Left ventricle myocardium inferior (tissue), 1 donor: ENCODE results near the gene IFI6. TPM values are rescaled to one million over a fixed set of nuclear protein-coding genes. Genes with fewer than 3 reads are reported as not detected.
"Not testable (repeated sequence)": the region's sequence is repeated elsewhere in the genome, so short reads cannot be mapped to it uniquely, and the experiment has no call there.

Experiments
- DNase-seq: peaks from one replicate; pipeline ENCODE4 v3.0.0-alpha.2; 2020
- H3K27ac ChIP-seq: fragments of 200-600 bp; replicated peaks from 2 replicates; pipeline ENCODE4 v1.8.0; 2021
- H3K27me3 ChIP-seq: fragments of 200-600 bp; 2 replicates; pipeline ENCODE4 v1.8.0; 2021; ENCODE audit warnings: low read depth
- H3K36me3 ChIP-seq: fragments of 200-600 bp; 2 replicates; pipeline ENCODE4 v1.8.0; 2021
- H3K4me1 ChIP-seq: fragments of 200-600 bp; 2 replicates; pipeline ENCODE4 v1.8.0; 2021
- H3K4me3 ChIP-seq: fragments of 200-600 bp; 2 replicates; pipeline ENCODE4 v1.8.0; 2021; ENCODE audit warnings: mild to moderate bottlenecking, moderate library complexity
- H3K9me3 ChIP-seq: fragments of 200-600 bp; replicated peaks from 2 replicates; pipeline ENCODE4 v1.8.0; 2021
- intact Hi-C: fragments of 100-400 bp; cut with micrococcal nuclease; formaldehyde crosslinking; loops from one replicate; pipeline ENCODE4 v1.11.0; 2022
- total RNA-seq: library from RNA; stranded (reverse); fragmentation: NEBNext Ultra II Directional; extraction: Animal tissue kit (Norgen Biotek cat#: 25700); gene quantifications from one replicate; pipeline ENCODE4 v1.2.1, GENCODE V29; 2021
- TF ChIP-seq, protein P1 (sequence below): fragments of 200-600 bp; IDR thresholded peaks from 2 replicates; pipeline ENCODE4 v1.8.0; 2021; ENCODE audit warnings: antibody characterized with exemption, mild to moderate bottlenecking, borderline replicate concordance
- donor health status: DM: no; HTN: yes; CAD: no; lungs with severe emphysema.

Gene IFI6
- total RNA-seq, 1 donor from 2014 or later, result 39.2 TPM

DNA sequence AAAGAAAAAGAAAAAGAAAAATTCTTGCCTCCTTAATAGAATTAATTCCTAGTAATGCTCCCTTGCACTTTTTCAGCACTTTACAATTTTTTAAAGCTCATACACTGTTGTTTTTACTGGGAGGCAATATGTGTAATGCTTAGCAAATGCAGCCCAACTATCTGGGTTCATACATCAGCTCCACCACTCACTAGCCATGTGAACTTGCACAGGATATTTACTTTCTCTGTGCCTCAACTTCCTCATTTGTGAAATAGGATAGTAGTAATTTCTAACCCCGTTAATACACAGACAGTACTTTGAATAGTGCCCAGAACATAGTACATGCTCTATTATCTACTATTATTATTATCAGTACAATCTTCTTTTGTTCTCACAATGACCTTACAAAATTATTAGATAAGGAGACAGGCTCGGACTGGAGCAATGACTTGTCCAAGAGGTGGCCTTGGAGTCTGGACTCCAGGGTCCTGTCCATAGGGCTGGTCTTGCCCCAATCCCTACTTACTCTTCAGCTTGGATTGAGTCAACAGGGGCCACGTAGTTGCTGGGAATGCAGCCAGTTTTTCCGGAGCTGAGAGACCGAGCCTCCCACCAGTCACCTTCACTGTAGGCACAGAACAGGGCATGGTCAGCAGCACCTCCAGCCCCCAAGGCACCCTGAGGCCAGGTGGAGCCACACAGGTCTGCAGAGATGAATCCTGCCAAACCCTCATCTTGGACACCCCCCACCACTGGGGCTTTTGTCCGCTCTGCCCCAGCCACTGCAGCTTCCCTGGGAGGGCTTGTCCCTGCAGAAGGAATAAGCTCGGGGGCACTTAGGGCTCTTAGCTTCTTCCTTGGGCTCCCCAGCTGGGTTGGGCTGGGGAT lies 50.7 kb downstream of the IFI6 start:
- Histone ChIP-seq H3K36me3 (no peaks in the 10 kb centered on the region), H3K4me1 (peaks cover 18% of the 10 kb centered on the region), H3K27me3 (no peaks in the 10 kb centered on the region), H3K27ac (no peak overlapping the region), H3K4me3 (no peak overlapping the region), H3K9me3 (no peaks in the 10 kb centered on the region)
- intact Hi-C loops, result no loop called here
- no peak for DNase-seq
- TF ChIP-seq, protein P1, sequence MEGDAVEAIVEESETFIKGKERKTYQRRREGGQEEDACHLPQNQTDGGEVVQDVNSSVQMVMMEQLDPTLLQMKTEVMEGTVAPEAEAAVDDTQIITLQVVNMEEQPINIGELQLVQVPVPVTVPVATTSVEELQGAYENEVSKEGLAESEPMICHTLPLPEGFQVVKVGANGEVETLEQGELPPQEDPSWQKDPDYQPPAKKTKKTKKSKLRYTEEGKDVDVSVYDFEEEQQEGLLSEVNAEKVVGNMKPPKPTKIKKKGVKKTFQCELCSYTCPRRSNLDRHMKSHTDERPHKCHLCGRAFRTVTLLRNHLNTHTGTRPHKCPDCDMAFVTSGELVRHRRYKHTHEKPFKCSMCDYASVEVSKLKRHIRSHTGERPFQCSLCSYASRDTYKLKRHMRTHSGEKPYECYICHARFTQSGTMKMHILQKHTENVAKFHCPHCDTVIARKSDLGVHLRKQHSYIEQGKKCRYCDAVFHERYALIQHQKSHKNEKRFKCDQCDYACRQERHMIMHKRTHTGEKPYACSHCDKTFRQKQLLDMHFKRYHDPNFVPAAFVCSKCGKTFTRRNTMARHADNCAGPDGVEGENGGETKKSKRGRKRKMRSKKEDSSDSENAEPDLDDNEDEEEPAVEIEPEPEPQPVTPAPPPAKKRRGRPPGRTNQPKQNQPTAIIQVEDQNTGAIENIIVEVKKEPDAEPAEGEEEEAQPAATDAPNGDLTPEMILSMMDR, result no peak

DNA sequence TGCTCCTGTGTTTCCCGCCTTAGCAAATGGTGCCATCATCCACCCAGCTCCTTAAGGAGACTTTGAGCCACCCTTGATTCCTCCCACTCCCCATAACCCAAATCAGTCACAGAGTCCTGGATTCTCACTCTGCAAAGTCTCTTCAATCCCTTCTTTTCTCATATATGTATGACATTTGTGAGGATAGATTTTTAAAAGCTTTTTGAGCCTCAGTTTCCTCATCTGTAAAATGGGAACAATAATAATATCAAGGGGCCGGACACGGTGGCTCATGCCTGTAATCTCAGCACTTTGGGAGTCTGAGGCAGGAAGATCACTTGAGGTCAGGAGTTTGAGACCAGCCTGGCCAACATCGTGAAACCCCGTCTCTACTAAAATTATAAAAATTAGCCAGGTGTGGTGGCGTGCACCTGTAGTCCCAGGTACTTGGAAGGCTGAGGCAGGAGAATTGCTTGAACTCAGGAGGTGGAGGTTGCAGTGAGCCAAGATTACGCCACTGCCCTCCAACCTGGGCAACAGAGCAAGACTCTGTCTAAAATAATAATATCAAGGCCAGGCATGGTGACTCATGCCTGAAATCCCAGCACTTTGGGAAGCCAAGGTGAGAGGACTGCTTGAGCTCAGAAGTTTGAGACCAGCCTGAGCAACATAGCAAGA lies 52.1 kb downstream of the IFI6 start:
- H3K36me3 ChIP-seq, DNase-seq, intact Hi-C loops, H3K27ac ChIP-seq, H3K27me3 ChIP-seq, H3K9me3 ChIP-seq, H3K4me3 ChIP-seq, H3K4me1 ChIP-seq: not testable (repeated sequence)

DNA sequence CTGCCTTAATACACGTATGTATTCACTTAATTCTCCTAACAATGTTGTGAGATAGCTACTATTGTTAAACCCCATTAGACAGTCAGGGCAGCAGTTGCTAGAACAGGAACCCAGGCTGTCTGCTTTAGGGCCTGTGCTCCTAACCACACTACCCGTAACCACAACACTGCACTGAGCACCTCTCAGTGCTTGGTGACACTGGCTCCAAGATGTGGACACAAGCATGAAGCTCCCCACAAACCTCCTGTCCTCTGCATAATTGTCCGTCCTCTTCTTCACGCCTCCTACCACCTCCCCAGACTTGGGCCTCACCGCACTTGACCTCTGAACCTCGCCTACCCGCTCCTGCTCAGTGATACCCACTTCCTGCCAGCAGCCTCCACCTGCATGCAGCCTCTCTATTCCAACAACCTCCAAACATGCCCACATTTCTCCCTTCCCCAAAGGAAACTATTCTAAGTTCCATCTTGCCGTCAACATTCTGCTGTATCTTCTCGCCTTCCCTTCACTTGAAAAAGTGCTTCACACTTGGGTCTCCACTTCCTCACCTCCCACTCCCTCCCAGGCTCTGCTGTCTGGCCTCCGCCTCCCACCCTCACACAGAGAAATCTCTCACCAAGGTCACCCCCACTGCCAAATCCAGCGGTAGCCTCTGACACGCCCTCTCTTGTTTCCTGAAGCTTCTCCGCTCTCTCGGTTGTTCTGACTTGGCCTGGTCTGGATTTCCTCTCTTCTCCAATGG lies 53.5 kb downstream of the IFI6 start:
- intact Hi-C loops, result no loop called here
- Histone ChIP-seq H3K27ac (no peak overlapping the region), H3K36me3 (no peaks in the 10 kb centered on the region), H3K9me3 (no peaks in the 10 kb centered on the region), H3K27me3 (no peaks in the 10 kb centered on the region), H3K4me1 (peaks cover 14% of the 10 kb centered on the region), H3K4me3 (no peak overlapping the region)
- TF ChIP-seq, protein P1, result no peak
- no peak for DNase-seq

DNA sequence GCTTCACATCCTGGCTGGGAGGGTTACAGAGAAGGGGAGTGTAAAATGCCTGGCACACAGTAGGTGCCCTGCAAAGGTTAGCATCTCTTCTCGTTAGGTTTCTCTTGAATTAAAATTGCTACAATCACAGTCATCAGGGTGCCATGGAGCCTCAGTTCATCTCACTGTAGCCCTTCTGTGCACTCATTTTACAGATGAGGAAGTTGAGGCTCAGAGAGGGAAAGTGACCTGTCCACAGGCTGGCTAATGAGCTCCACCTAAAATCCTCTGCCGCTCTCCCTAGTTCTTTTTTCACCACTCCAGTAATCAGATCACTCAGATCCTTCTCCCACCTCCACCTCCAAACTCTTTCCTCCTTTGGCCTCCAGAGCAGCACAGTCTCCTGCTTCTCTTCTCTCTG lies 54.6 kb downstream of the IFI6 start:
- Histone ChIP-seq H3K27ac (no peak overlapping the region), H3K9me3 (no peaks in the 10 kb centered on the region), H3K4me1 (peaks cover 20% of the 10 kb centered on the region), H3K4me3 (no peak overlapping the region), H3K27me3 (no peaks in the 10 kb centered on the region), H3K36me3 (no peaks in the 10 kb centered on the region)
- DNase-seq, result no peak
- intact Hi-C loops, result no loop called here
- TF ChIP-seq, protein P1, result no peak

DNA sequence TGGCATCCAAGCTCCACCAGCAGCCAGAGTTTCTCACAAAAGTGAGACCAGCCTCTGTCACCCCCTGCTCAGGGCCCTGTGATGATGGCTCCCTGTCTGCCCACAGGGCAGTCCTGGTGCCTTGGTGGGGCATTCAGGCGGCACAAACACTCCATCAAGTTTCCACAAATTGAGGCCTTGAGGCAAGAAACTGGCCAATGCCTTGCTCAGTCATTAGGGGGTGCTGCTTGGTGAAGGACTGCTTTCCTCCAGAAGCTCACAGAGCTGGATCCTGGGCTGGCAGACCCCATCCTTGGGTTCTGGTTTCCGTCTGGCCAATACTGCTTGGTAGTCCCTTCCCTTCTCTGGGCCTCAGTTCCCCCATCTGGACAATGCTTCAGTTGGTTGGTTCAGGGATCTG lies 55.6 kb downstream of the IFI6 start:
- TF ChIP-seq, protein P1, result peak; percentile 10
- intact Hi-C loops, result no loop called here

More for the DNA sequence above, 55.6 kb downstream of the IFI6 start:
- H3K4me3 ChIP-seq, result no peak overlapping the region
- H3K36me3 ChIP-seq, result no peaks in the 10 kb centered on the region
- DNase-seq, result no peak
- H3K4me1 ChIP-seq, result peaks cover 18% of the 10 kb centered on the region
- no peaks in the 10 kb centered on the region for H3K27me3 ChIP-seq
- no peaks in the 10 kb centered on the region for H3K9me3 ChIP-seq
- no peak overlapping the region for H3K27ac ChIP-seq

Other genes starting within 250 kb of the IFI6 start
- 51.2 TPM for gene WASF2, start 182.0 kb downstream of the IFI6 start, total RNA-seq
- 40.1 TPM for gene AHDC1, start 68.0 kb downstream of the IFI6 start, total RNA-seq
- gene FGR, start 37.0 kb downstream of the IFI6 start, total RNA-seq, result 3.5 TPM
- 9.9 TPM for gene FAM76A, start 53.8 kb upstream of the IFI6 start, total RNA-seq
- 22.0 TPM for gene STX12, start 101.0 kb upstream of the IFI6 start, total RNA-seq
- 24.0 TPM for gene PPP1R8, start 158.6 kb upstream of the IFI6 start, total RNA-seq
- gene THEMIS2, start 200.4 kb upstream of the IFI6 start, total RNA-seq, result 4.9 TPM
- gene RPA2, start 242.4 kb upstream of the IFI6 start, total RNA-seq, result 21.2 TPM